HEK293T (cell line): Measurements from ENCODE around the gene ACTRT3.

ENCODE experiments used
- CTCF ChIA-PET: fragments of 350-600 bp; formaldehyde crosslinking; extraction: SDS; loops from one replicate; lab custom pipeline; 2021; ENCODE audit warnings: antibody characterized with exemption, inconsistent platforms; lab: Yijun Ruan, JAX
- POLR2A ChIA-PET: fragments of 350-600 bp; formaldehyde crosslinking; extraction: SDS; loops from one replicate; lab custom pipeline; 2020; ENCODE audit warnings: antibody characterized with exemption, inconsistent platforms; lab: Yijun Ruan, JAX
- DNase-seq: peaks from one replicate; pipeline ENCODE4 v3.0.0; 2012; ENCODE audit warnings: mixed read lengths; ENCODE audit errors: extremely low spot score
- ARNT ChIP-seq: fragments of 450-650 bp; IDR thresholded peaks from 2 replicates; pipeline ENCODE4 v1.6.1; 2017; ENCODE audit warnings: mild to moderate bottlenecking
- BHLHE40 ChIP-seq: fragments of 450-650 bp; IDR thresholded peaks from 2 replicates; pipeline ENCODE4 v1.6.1; 2016; ENCODE audit warnings: mild to moderate bottlenecking, moderate library complexity, borderline replicate concordance
- CTBP1 ChIP-seq: fragments of 450-650 bp; IDR thresholded peaks from 2 replicates; pipeline ENCODE4 v1.6.1; 2016; ENCODE audit warnings: borderline replicate concordance
- ELF4 ChIP-seq: fragments of 450-650 bp; IDR thresholded peaks from 2 replicates; pipeline ENCODE4 v1.6.1; 2017; ENCODE audit warnings: antibody characterized with exemption
- FOXA1 ChIP-seq: fragments of 450-650 bp; IDR thresholded peaks from 2 replicates; pipeline ENCODE4 v1.6.1; 2016; ENCODE audit warnings: mild to moderate bottlenecking
- FOXK2 ChIP-seq: fragments of 450-650 bp; IDR thresholded peaks from 2 replicates; pipeline ENCODE4 v1.6.1; 2016; ENCODE audit warnings: mild to moderate bottlenecking
- FOXM1 ChIP-seq: fragments of 450-650 bp; IDR thresholded peaks from 2 replicates; pipeline ENCODE4 v1.6.1; 2017; ENCODE audit warnings: mild to moderate bottlenecking, borderline replicate concordance
- HDGF ChIP-seq: fragments of 450-650 bp; IDR thresholded peaks from 2 replicates; pipeline ENCODE4 v1.6.1; 2017; ENCODE audit warnings: antibody characterized with exemption, borderline replicate concordance
- L3MBTL2 ChIP-seq: fragments of 450-650 bp; conservative IDR thresholded peaks from 2 replicates; pipeline ENCODE4 v1.6.1; 2016; ENCODE audit warnings: mild to moderate bottlenecking
- LEF1 ChIP-seq: fragments of 450-650 bp; IDR thresholded peaks from 2 replicates; pipeline ENCODE4 v1.6.1; 2017; ENCODE audit warnings: mild to moderate bottlenecking, borderline replicate concordance
- NFRKB ChIP-seq: fragments of 450-650 bp; IDR thresholded peaks from 2 replicates; pipeline ENCODE4 v1.6.1; 2016; ENCODE audit warnings: mild to moderate bottlenecking, moderate library complexity
- SP1 ChIP-seq: fragments of 450-650 bp; IDR thresholded peaks from 2 replicates; pipeline ENCODE4 v1.6.1; 2017
- SUZ12 ChIP-seq: fragments of 450-650 bp; IDR thresholded peaks from 2 replicates; pipeline ENCODE4 v1.6.1; 2016; ENCODE audit warnings: mild to moderate bottlenecking
- TARDBP ChIP-seq: fragments of 450-650 bp; IDR thresholded peaks from 2 replicates; pipeline ENCODE4 v1.6.1; 2016
- ZNF384 ChIP-seq: fragments of 450-650 bp; IDR thresholded peaks from 2 replicates; pipeline ENCODE4 v1.6.1; 2016
- TF ChIP-seq, protein P1 (sequence below): fragments of 450-650 bp; IDR thresholded peaks from 2 replicates; pipeline ENCODE4 v1.6.1; 2016

The ACTRT3 gene

DNA sequence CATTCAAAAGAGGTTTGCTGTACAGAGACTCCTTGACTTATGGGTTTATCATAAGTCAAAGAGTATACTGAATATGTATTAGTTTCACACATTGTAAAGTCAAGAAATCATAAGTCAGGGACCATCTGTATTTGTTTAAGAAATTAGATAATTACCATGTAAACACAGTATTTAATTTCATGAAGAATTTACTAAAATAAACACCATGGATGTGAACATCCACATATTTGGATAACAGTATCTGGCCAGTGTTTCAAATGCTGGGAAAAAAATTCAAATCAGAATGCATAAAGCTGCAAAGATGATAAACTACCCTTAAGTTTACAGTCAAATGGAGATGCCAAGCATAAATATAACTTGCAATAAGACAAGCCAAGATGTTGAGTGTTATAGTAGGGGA is 20.9 kb upstream of the ACTRT3 start:
- no peak for DNase-seq
- ChIA-PET CTCF (no interaction called here), POLR2A (interaction anchor here (0.9 kb wide), 1 partner anchor 21 kb away, joined by 3 read pairs; no protein-coding TSS in a partner anchor)
- TF ChIP-seq SP1: no peak
- TF ChIP-seq, protein P1, sequence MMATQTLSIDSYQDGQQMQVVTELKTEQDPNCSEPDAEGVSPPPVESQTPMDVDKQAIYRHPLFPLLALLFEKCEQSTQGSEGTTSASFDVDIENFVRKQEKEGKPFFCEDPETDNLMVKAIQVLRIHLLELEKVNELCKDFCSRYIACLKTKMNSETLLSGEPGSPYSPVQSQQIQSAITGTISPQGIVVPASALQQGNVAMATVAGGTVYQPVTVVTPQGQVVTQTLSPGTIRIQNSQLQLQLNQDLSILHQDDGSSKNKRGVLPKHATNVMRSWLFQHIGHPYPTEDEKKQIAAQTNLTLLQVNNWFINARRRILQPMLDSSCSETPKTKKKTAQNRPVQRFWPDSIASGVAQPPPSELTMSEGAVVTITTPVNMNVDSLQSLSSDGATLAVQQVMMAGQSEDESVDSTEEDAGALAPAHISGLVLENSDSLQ: no peak
- TF ChIP-seq ARNT: no peak
- no peak for TF ChIP-seq L3MBTL2
- no peak for TF ChIP-seq CTBP1
- no peak for TF ChIP-seq NFRKB
- TF ChIP-seq SUZ12: no peak
- no peak for TF ChIP-seq ZNF384

DNA sequence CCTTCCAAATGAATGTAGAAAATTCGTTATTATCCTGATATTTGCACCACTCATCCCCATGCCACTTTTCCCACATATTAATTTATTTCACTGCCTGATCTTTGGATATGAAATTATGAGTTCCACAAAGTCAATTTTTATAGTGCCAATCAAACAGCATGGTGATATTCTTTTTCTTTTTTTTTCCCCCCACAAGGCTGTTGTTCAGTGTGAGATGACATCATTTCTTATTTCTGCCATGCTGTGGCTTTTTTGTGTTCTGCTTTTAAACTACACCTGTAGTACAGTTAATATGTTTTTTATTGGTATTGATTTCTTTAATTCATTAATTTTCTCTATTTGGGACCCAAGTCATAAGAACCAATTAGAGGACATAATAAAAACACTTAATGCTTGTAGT is 18.4 kb upstream of the ACTRT3 start:
- DNase-seq: no peak
- POLR2A ChIA-PET: no interaction called here
- CTCF ChIA-PET: no interaction called here
- TF ChIP-seq ELF4 (no peak), CTBP1 (no peak), SUZ12 (no peak), LEF1 (no peak), BHLHE40 (no peak), NFRKB (no peak), TARDBP (no peak), FOXM1 (no peak), FOXA1 (no peak), HDGF (no peak), ZNF384 (no peak), FOXK2 (no peak), L3MBTL2 (no peak), SP1 (no peak), ARNT (no peak)
- TF ChIP-seq, protein P1: no peak

DNA sequence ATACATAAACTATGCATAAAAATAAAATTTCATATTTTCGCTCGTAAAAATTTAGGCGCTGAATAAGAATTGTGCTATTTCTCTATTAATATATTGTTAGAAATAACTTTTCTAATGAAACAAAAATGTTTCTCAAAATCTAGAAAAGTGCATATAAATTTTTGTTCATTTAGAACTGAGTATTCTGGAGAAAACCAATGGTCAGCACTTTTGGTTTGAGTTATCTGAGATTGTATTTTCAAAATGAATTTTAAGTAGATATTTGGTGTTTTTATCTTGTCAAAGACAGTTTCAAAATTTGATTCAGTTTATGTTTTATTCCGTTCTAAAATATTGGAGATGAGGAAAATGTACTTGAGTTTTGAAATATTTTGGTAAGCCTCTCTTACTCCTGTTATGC is 17.8 kb upstream of the ACTRT3 start:
- TF ChIP-seq SUZ12: no peak
- TF ChIP-seq ARNT: no peak
- no peak for TF ChIP-seq L3MBTL2
- no peak for DNase-seq
- CTCF ChIA-PET: no interaction called here
- POLR2A ChIA-PET: no interaction called here

DNA sequence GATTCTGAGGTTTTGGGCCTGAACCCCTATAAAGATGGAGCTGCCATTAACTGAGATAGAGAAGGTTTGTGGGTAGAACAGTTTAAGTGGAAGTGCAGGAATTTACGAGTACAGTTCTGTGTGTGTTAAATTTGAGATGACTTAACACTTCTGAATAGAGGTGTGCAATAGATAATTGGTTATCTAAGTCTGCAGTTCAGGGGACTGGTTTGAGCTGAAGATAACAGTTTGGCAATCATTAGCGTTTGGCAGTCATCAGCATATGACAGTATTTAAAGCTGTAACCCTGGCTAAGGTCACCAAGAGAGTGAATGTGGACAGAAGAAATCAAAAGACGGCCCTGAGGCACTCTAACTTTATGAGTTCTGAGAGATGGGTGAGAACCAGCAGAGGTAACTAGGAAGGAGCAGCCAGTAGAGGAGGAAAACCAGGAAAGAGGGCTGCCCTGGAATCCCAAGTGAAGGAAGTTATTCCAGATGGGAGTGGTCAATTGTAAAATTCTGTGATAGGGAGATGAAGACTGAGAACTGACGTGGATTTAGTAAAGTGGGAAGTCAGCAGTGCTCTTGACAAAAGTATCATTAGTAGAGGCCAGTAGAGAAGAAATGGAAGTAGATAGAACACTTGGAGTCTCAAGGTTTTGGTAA is 12.0 kb upstream of the ACTRT3 start:
- DNase-seq: no peak
- ChIA-PET POLR2A (no interaction called here), CTCF (no interaction called here)
- TF ChIP-seq FOXA1: no peak
- no peak for TF ChIP-seq NFRKB
- TF ChIP-seq FOXM1: no peak

DNA sequence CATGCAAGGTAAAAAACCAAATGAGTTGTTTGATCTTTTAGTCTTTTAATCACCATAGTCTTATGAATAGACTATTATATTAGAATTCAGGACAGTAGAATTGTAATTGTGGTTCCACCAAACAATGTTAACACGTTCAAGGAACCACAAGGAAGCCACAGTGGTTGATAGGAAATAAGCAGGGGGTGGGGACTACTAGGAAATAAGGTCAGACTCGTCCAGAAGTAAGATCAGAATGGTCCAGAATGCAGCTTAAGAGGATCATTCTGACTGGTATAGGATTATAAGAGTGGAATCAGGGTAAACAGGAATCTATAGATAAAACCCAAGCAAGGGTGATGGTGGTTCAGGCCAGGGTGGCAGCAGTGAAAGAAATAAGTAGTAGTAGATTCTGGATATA is 11.4 kb upstream of the ACTRT3 start:
- ChIA-PET CTCF (no interaction called here), POLR2A (no interaction called here)

DNA sequence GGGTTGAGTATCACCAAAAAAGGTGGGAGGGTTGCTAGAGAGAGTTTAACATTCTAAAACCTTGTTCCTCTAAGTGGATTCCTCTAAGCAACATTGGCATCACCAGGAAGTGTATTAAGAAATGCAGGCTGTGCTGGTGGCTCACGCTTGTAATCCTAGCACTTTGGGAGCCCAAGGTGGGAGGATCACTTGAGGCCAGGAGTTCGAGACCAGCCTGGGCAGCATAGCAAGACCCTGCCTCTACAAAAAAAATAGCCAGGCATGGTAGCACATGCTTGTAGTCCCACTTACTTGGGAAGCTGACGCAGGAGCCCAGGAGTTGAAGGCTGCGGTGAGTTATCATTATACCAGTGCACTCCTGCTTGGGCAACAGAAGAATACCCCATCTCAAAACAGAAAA is 8.5 kb upstream of the ACTRT3 start:
- no peak for DNase-seq
- POLR2A ChIA-PET: no interaction called here
- CTCF ChIA-PET: no interaction called here
- no peak for TF ChIP-seq ARNT
- TF ChIP-seq, protein P1: no peak
- no peak for TF ChIP-seq CTBP1
- no peak for TF ChIP-seq TARDBP
- no peak for TF ChIP-seq L3MBTL2
- no peak for TF ChIP-seq ZNF384
- no peak for TF ChIP-seq NFRKB
- no peak for TF ChIP-seq HDGF
- TF ChIP-seq SP1: no peak
- no peak for TF ChIP-seq ELF4
- TF ChIP-seq FOXM1: no peak

More for the DNA sequence above, 11.4 kb upstream of the ACTRT3 start:
- TF ChIP-seq CTBP1: no peak
- no peak for TF ChIP-seq ELF4
- TF ChIP-seq BHLHE40: no peak
- TF ChIP-seq LEF1: no peak
- no peak for TF ChIP-seq L3MBTL2
- TF ChIP-seq SUZ12: no peak
- TF ChIP-seq FOXA1: no peak
- TF ChIP-seq TARDBP: no peak
- no peak for TF ChIP-seq ARNT
- no peak for TF ChIP-seq FOXM1
- TF ChIP-seq NFRKB: no peak
- no peak for DNase-seq

DNA sequence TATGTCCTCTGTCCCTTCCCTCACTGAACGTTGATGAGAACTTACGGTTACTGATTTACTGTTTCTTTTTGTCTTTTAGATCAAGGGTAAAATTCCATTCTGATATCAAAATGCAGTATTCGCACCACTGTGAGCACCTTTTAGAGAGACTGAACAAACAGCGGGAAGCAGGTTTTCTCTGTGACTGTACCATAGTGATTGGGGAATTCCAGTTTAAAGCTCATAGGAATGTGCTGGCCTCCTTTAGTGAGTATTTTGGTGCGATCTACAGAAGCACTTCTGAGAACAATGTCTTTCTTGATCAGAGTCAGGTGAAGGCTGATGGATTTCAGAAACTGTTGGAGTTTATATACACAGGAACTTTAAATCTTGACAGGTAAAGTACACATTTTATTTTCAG is 4.8 kb upstream of the ACTRT3 start:
- ChIA-PET POLR2A (no interaction called here), CTCF (no interaction called here)
- no peak for DNase-seq
- TF ChIP-seq, protein P1: no peak
- TF ChIP-seq ELF4 (no peak), FOXK2 (no peak), FOXA1 (no peak), CTBP1 (no peak)
